Measurements from ENCODE around the gene HEXIM2.
"Not testable (repeated sequence)": the region's sequence is repeated elsewhere in the genome, so short reads cannot be mapped to it uniquely, and the experiment has no call there.

HEXIM2 gene

DNA sequence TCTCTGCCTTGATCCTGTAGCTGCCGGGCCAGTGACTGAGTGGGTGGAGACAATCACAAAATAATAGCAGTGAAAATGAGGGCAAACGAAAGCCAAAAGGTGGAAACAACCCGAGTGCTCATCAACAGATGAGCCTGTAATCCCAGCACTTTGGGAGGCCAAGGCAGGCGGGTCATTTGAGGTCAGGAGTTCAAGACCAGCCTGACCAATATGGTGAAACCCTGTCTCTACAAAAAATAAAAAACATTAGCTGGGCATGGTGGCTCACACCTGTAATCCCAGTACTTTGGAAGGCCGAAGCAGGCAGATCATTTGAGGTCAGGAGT is 36.9 kb upstream of the HEXIM2 start:
- Histone ChIP-seq H4K8ac (ENCODE audit: low read length) (peak overlapping the region; percentile 82), H3K23ac (ENCODE audit: low read length in 2 of 2) (peak overlapping the region in 1 of 2 experiments; percentile 60), H3K4me1 (ENCODE audit: control insufficient read depth, insufficient read depth, low read depth, low read length) (peaks cover 44% of the 10 kb centered on the region)

DNA sequence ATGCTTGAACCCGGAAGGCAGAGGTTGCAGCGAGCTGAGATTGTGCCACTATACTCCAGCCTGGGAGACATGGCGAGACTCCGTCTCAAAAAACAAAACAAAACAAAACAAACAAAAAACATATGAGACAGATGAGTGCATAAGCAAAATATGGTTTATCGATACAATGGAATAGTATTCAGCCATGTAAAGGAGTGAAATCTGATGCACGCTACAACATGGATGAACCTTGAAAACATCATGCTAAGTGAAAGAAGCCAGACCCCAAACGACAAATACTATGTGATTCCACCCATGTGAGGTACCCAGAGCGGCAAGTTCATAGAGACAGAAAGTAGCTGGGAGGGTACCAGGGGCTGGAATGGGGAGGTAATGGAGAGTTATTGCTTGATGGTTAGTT is 36.2 kb upstream of the HEXIM2 start:
- no peak overlapping the region for H3K14ac ChIP-seq (ENCODE audit: low read length in 2 of 2)
- H4K91ac ChIP-seq (ENCODE audit: low read length) = no peak overlapping the region
- peaks cover 21% of the 10 kb centered on the region for H3K79me1 ChIP-seq (replicated peaks; ENCODE audit: low read length, poor library complexity, severe bottlenecking)
- no peak for DNase-seq
- 96% methylated on average over 6 of the region's 8 CpGs for WGBS
- H2BK12ac ChIP-seq (ENCODE audit: low read length in 2 of 2) = peak overlapping the region in 1 of 2 experiments; percentile 56
- H3K9me3 ChIP-seq (ENCODE audit: control insufficient read depth, low read length) = no peaks in the 10 kb centered on the region
- no peak overlapping the region for H3K23ac ChIP-seq (ENCODE audit: low read length in 2 of 2)
- H3K36me3 ChIP-seq (ENCODE audit: control insufficient read depth in 1 of 2, insufficient read depth in 2 of 2, low read depth in 1 of 2, low read length in 2 of 2) = peaks cover 0 to 25% of the 10 kb centered on the region in 2 experiments
- no peak overlapping the region for H4K8ac ChIP-seq (ENCODE audit: low read length)
- H3K9ac ChIP-seq (ENCODE audit: low read length) = no peak overlapping the region
- H2BK5ac ChIP-seq (ENCODE audit: low read depth, low read length, poor library complexity, severe bottlenecking) = no peak overlapping the region
- H3K27me3 ChIP-seq (ENCODE audit: control insufficient read depth in 1 of 2, insufficient read depth in 1 of 2, low read length in 2 of 2) = no peaks in the 10 kb centered on the region
- H3K4me2 ChIP-seq (ENCODE audit: low read length, poor library complexity, severe bottlenecking) = no peak overlapping the region
- H3K27ac ChIP-seq (ENCODE audit: low read length, poor library complexity, severe bottlenecking) = no peak overlapping the region
- H3K4me1 ChIP-seq (ENCODE audit: control insufficient read depth, insufficient read depth, low read depth, low read length) = peaks cover 50% of the 10 kb centered on the region
- no peak overlapping the region for H3K18ac ChIP-seq (ENCODE audit: low read depth in 1 of 2, low read length in 2 of 2)
- no peak overlapping the region for H2BK120ac ChIP-seq (ENCODE audit: low read depth, low read length)
- H2BK15ac ChIP-seq (ENCODE audit: low read depth, poor library complexity, severe bottlenecking) = no peak overlapping the region
- no peak overlapping the region for H3K4me3 ChIP-seq (ENCODE audit: insufficient read depth in 1 of 2, low read depth in 1 of 2, low read length in 2 of 2)
- H2AFZ ChIP-seq (ENCODE audit: low read depth, low read length) = no peak overlapping the region
- H2AK5ac ChIP-seq (ENCODE audit: low read length, severe bottlenecking) = peak overlapping the region; percentile 63
- H3K4ac ChIP-seq (ENCODE audit: low read depth in 1 of 2, low read length in 2 of 2) = no peak overlapping the region

More for the DNA sequence above, 36.9 kb upstream of the HEXIM2 start:
- not testable (repeated sequence) for H3K27me3 ChIP-seq (ENCODE audit: control insufficient read depth in 1 of 2, insufficient read depth in 1 of 2, low read length in 2 of 2); DNase-seq; H2AFZ ChIP-seq (ENCODE audit: low read depth, low read length); H2BK5ac ChIP-seq (ENCODE audit: low read depth, low read length, poor library complexity, severe bottlenecking); H3K4me2 ChIP-seq (ENCODE audit: low read length, poor library complexity, severe bottlenecking); H3K9me3 ChIP-seq (ENCODE audit: control insufficient read depth, low read length)
- Histone ChIP-seq H3K4me3 (ENCODE audit: insufficient read depth in 1 of 2, low read depth in 1 of 2, low read length in 2 of 2) (peak overlapping the region in 1 of 2 experiments; percentile 29), H3K4ac (ENCODE audit: low read depth in 1 of 2, low read length in 2 of 2) (peak overlapping the region; percentile 85 to 93), H3K18ac (ENCODE audit: low read depth in 1 of 2, low read length in 2 of 2) (peak overlapping the region; percentile 91 to 94), H4K91ac (ENCODE audit: low read length) (peak overlapping the region; percentile 94), H2AK5ac (ENCODE audit: low read length, severe bottlenecking) (peak overlapping the region; percentile 99), H2BK15ac (ENCODE audit: low read depth, poor library complexity, severe bottlenecking) (peak overlapping the region; percentile 30), H2BK120ac (ENCODE audit: low read depth, low read length) (peak overlapping the region; percentile 94), H3K79me1 (replicated peaks; ENCODE audit: low read length, poor library complexity, severe bottlenecking) (peaks cover 25% of the 10 kb centered on the region), H2BK12ac (ENCODE audit: low read length in 2 of 2) (peak overlapping the region; percentile 95 to 97), H3K36me3 (ENCODE audit: control insufficient read depth in 1 of 2, insufficient read depth in 2 of 2, low read depth in 1 of 2, low read length in 2 of 2) (peaks cover under 1 to 29% of the 10 kb centered on the region in 2 experiments), H3K9ac (ENCODE audit: low read length) (peak overlapping the region; percentile 73), H3K27ac (ENCODE audit: low read length, poor library complexity, severe bottlenecking) (peak overlapping the region; percentile 86), H3K14ac (ENCODE audit: low read length in 2 of 2) (peak overlapping the region in 1 of 2 experiments; percentile 63)
- 73% methylated on average over 5 of the region's 5 CpGs for WGBS

DNA sequence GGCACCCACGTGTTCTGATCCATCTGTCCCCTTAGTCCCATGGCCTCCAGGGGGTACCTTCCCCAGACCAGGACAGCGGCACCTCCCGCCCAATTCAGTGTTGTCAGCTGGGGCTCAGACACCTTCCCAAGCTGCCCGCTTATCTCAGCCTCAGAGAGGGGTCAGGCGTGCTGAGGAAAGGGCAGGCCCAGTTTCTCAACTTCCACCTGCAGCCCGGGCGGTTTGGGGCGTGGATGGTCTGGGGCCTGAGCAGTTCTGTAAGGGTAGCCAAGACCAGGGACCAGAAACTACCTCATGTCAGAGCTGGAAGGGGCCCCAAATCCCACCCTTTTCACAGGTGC is 34.5 kb upstream of the HEXIM2 start:
- H2BK5ac ChIP-seq (ENCODE audit: low read depth, low read length, poor library complexity, severe bottlenecking) = peak overlapping the region; percentile 21
- peak overlapping the region; percentile 95 for H4K8ac ChIP-seq (ENCODE audit: low read length)
- no peak overlapping the region for H2BK15ac ChIP-seq (ENCODE audit: low read depth, poor library complexity, severe bottlenecking)
- H3K4me1 ChIP-seq (ENCODE audit: control insufficient read depth, insufficient read depth, low read depth, low read length) = peaks cover 62% of the 10 kb centered on the region
- peaks cover 21% of the 10 kb centered on the region for H3K79me1 ChIP-seq (replicated peaks; ENCODE audit: low read length, poor library complexity, severe bottlenecking)
- H3K4me3 ChIP-seq (ENCODE audit: insufficient read depth in 1 of 2, low read depth in 1 of 2, low read length in 2 of 2) = no peak overlapping the region
- H3K27ac ChIP-seq (ENCODE audit: low read length, poor library complexity, severe bottlenecking) = peak overlapping the region; percentile 93
- H4K91ac ChIP-seq (ENCODE audit: low read length) = peak overlapping the region; percentile 99
- peak overlapping the region; percentile 15 to 76 for H3K18ac ChIP-seq (ENCODE audit: low read depth in 1 of 2, low read length in 2 of 2)
- no peak for DNase-seq
- WGBS = 93% methylated on average over 8 of the region's 8 CpGs
- peak overlapping the region; percentile 1 for H3K4me2 ChIP-seq (ENCODE audit: low read length, poor library complexity, severe bottlenecking)
- no peaks in the 10 kb centered on the region for H3K27me3 ChIP-seq (ENCODE audit: control insufficient read depth in 1 of 2, insufficient read depth in 1 of 2, low read length in 2 of 2)
- H3K9me3 ChIP-seq (ENCODE audit: control insufficient read depth, low read length) = no peaks in the 10 kb centered on the region
- H3K36me3 ChIP-seq (ENCODE audit: control insufficient read depth in 1 of 2, insufficient read depth in 2 of 2, low read depth in 1 of 2, low read length in 2 of 2) = peaks cover 0 to 12% of the 10 kb centered on the region in 2 experiments
- H2BK120ac ChIP-seq (ENCODE audit: low read depth, low read length) = no peak overlapping the region
- peak overlapping the region in 1 of 2 experiments; percentile 27 for H3K23ac ChIP-seq (ENCODE audit: low read length in 2 of 2)
- H3K14ac ChIP-seq (ENCODE audit: low read length in 2 of 2) = peak overlapping the region in 1 of 2 experiments; percentile 89
- peak overlapping the region; percentile 45 for H3K9ac ChIP-seq (ENCODE audit: low read length)
- H2AK5ac ChIP-seq (ENCODE audit: low read length, severe bottlenecking) = peak overlapping the region; percentile 98
- peak overlapping the region in 1 of 2 experiments; percentile 70 for H3K4ac ChIP-seq (ENCODE audit: low read depth in 1 of 2, low read length in 2 of 2)
- H2BK12ac ChIP-seq (ENCODE audit: low read length in 2 of 2) = peak overlapping the region; percentile 29 to 31
- H2AFZ ChIP-seq (ENCODE audit: low read depth, low read length) = no peak overlapping the region

DNA sequence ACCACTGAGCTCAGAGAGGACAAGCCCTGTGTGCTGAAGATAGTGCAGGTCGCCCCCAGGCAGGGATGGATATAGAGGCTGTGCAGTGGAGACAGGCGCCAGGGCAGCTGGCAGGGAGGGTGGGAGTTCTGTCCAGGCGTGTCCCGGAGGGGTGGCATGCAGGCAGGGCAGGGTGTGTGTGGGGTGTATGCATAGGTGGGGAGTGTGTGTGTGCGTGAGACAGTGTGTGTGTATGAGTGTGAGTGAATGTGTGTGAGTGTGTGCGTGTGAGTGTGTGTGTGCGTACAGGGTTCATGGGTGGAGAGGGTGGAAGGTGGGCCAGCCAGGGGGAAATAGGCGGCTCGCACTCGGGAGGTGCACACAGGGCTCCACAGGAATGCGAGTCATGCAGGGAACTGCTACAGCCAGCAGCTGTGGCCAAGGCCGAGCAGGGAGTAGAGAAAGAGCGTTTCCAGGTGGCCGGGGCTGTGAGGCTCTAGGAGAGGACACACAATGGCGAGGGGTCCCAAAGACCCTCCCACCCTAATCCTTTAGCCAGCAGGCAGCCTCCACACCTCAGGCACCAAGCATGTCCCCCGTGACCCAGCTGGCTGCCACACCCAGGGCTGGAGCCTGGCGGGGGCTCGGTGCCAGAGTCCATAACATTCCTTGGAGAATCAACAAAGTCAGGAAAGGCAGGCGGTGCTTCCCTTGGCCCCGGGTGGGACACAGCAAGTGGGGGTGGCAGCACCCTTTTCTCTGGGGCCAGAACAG is 34.0 kb upstream of the HEXIM2 start:
- peak overlapping the region; percentile 87 for H2BK120ac ChIP-seq (ENCODE audit: low read depth, low read length)
- peak overlapping the region in 1 of 2 experiments; percentile 27 for H3K23ac ChIP-seq (ENCODE audit: low read length in 2 of 2)
- peaks cover 60% of the 10 kb centered on the region for H3K4me1 ChIP-seq (ENCODE audit: control insufficient read depth, insufficient read depth, low read depth, low read length)
- H3K27me3 ChIP-seq (ENCODE audit: control insufficient read depth in 1 of 2, insufficient read depth in 1 of 2, low read length in 2 of 2) = no peaks in the 10 kb centered on the region
- peak overlapping the region; percentile 29 to 31 for H2BK12ac ChIP-seq (ENCODE audit: low read length in 2 of 2)
- peak overlapping the region; percentile 15 to 76 for H3K18ac ChIP-seq (ENCODE audit: low read depth in 1 of 2, low read length in 2 of 2)
- H3K4ac ChIP-seq (ENCODE audit: low read depth in 1 of 2, low read length in 2 of 2) = peak overlapping the region; percentile 52 to 98
- H2AK5ac ChIP-seq (ENCODE audit: low read length, severe bottlenecking) = peak overlapping the region; percentile 100
- peak overlapping the region in 1 of 2 experiments; percentile 49 for H3K4me3 ChIP-seq (ENCODE audit: insufficient read depth in 1 of 2, low read depth in 1 of 2, low read length in 2 of 2)
- H3K79me1 ChIP-seq (replicated peaks; ENCODE audit: low read length, poor library complexity, severe bottlenecking) = peaks cover 17% of the 10 kb centered on the region
- peak overlapping the region; percentile 2 for H3K4me2 ChIP-seq (ENCODE audit: low read length, poor library complexity, severe bottlenecking)
- peak overlapping the region; percentile 95 for H4K8ac ChIP-seq (ENCODE audit: low read length)
- DNase-seq = peak; percentile 57
- H2BK5ac ChIP-seq (ENCODE audit: low read depth, low read length, poor library complexity, severe bottlenecking) = peak overlapping the region; percentile 90
- peaks cover 0 to 12% of the 10 kb centered on the region in 2 experiments for H3K36me3 ChIP-seq (ENCODE audit: control insufficient read depth in 1 of 2, insufficient read depth in 2 of 2, low read depth in 1 of 2, low read length in 2 of 2)
- peak overlapping the region in 1 of 2 experiments; percentile 93 for H3K14ac ChIP-seq (ENCODE audit: low read length in 2 of 2)
- peak overlapping the region; percentile 6 for H2BK15ac ChIP-seq (ENCODE audit: low read depth, poor library complexity, severe bottlenecking)
- 53% methylated on average over 14 of the region's 20 CpGs for WGBS
- H3K9ac ChIP-seq (ENCODE audit: low read length) = peak overlapping the region; percentile 45
- peak overlapping the region; percentile 99 for H4K91ac ChIP-seq (ENCODE audit: low read length)
- no peaks in the 10 kb centered on the region for H3K9me3 ChIP-seq (ENCODE audit: control insufficient read depth, low read length)
- H2AFZ ChIP-seq (ENCODE audit: low read depth, low read length) = no peak overlapping the region
- peak overlapping the region; percentile 93 for H3K27ac ChIP-seq (ENCODE audit: low read length, poor library complexity, severe bottlenecking)
